HG03432 (cell line): Measurements from ENCODE around the gene UNC5C.
A peak's percentile ranks its signal among the peaks of the same experiment; 100 is the strongest.
"Not testable (repeated sequence)": the region's sequence is repeated elsewhere in the genome, so short reads cannot be mapped to it uniquely, and the experiment has no call there.

ENCODE experiments used
- ATAC-seq: cut with Tn5 transposase; IDR thresholded peaks from one replicate; pipeline ENCODE4 v1.9.1; 2021; ENCODE audit warnings: mild to moderate bottlenecking, moderate library complexity; ENCODE audit not compliant: unreplicated experiment

Gene UNC5C

GRCh38 chr4:95186666-95187065, 362.1 kb downstream of the UNC5C start:
- no peak for ATAC-seq

- no peak for ATAC-seq
Observed at GRCh38 chr4:95183656-95184408, 364.9 kb downstream of the UNC5C start.

DNA sequence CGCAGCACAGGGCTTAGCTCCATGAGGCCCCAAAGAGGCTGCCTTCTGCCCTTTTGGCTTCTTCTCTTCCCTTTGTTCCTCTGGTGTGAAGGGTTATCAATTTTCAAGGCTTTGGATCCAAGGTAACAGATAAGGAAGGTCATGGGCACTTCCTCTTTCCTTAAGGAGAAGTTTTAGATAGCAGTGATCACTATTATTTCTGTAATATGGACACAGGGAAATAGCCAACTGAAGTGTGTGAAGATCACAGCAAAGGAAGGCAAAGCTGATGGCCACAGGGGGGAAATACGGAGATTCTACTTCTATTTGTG, 366.8 kb downstream of the UNC5C start:
- ATAC-seq: no peak

DNA sequence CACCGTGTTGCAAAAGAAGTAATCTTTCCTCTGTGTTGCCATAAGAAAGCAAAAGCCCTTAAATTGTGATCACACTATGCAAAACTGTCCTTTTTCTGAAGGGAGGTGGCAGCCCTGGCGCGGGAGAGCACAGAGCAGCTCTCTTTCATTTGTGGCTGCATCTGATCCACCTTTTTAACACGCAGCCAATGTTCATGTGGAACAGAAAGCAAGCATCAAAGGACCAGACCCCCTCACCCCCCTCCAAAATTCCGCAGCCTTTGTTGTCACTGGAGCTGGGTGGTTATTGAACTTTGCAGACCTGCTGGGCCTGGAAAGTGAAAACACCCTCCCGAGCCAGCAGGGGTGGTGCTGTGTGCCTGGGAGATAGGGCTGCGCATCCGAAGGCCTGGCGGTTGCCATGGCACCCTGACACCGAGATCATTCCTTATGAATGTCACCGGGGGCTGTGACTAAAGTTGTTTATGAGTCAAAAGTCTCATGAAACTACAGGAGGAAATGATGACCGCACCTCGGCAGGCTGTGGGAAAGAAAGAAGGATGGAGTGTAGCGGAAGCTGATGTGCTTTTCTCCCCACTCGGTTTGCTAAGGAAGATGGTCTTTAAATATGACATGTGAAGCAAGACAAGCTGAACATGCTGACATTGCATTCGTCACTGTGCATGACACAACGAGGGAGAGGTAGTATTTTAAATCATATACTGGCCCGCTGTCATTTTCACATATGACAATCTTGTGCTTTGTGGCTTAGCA, 367.4 kb downstream of the UNC5C start:
- ATAC-seq: no peak

- no peak for ATAC-seq
Observed at GRCh38 chr4:95180531-95181242, 368.1 kb downstream of the UNC5C start.

GRCh38 chr4:95178938-95179337, 369.8 kb downstream of the UNC5C start:
- no peak for ATAC-seq

GRCh38 chr4:95171377-95171776, 377.4 kb downstream of the UNC5C start:
- ATAC-seq: not testable (repeated sequence)

GRCh38 chr4:95170176-95170575, 378.6 kb downstream of the UNC5C start:
- no peak for ATAC-seq

- ATAC-seq: no peak
Observed at GRCh38 chr4:95167805-95168204, 381.0 kb downstream of the UNC5C start.

GRCh38 chr4:95165926-95166524, 382.7 kb downstream of the UNC5C start:
- peak; percentile 80 for ATAC-seq

GRCh38 chr4:95162867-95163266, 385.9 kb downstream of the UNC5C start:
- ATAC-seq: no peak

DNA sequence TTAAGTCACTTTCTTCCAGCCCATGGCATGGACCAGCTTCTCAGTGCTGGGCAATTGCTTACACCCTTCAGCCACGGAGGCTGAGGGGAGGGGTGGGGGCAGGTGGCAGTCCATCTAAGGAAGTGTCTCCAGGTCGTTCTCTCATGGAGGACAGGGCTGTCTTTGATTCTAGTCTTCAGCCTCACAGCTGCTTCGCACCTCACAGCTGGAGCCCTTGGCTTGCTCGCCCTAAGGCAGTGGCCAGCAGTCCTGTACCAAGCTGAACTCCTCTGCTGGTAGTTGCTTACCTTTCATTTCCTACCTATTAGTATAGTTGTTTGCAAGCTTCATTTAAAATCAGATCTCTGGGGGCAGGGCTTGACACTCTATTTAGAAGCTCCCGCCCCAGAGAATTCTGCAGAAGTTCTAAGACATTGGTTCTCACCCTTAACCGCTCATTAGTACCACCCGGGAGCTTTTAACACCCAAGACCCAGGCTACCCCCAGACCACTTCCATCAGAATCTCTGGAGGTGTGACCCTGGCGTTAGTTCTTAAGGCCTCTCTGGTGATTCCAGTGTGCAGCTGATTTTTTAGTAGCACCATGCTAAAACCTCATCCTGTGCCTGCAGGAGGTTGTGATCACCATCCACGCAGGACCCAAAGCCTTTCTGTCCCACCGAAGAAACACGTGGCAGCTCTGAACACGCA, 386.8 kb downstream of the UNC5C start:
- ATAC-seq: no peak

GRCh38 chr4:95159384-95159783, 389.4 kb downstream of the UNC5C start:
- no peak for ATAC-seq

- ATAC-seq: no peak
Observed at GRCh38 chr4:95158626-95159025, 390.1 kb downstream of the UNC5C start.

GRCh38 chr4:95158045-95158444, 390.7 kb downstream of the UNC5C start:
- ATAC-seq: no peak

DNA sequence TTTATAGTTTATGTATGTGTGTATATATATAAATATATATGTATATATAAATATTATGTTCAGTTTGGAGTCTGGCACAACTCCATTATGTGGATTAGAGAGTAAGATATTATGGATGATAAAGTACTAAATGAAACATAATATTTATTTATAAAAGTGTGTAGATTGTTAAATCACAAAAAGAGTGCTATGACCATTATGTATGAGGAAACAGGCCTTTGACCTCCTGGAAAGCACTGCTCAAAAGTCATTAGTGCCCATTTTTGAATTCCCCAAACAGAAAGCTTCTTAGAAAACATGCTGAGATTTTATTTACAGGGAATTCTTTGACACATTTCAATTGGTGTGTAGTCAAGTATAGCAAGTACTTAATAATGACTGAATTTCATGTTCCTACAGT, 391.2 kb downstream of the UNC5C start:
- no peak for ATAC-seq

DNA sequence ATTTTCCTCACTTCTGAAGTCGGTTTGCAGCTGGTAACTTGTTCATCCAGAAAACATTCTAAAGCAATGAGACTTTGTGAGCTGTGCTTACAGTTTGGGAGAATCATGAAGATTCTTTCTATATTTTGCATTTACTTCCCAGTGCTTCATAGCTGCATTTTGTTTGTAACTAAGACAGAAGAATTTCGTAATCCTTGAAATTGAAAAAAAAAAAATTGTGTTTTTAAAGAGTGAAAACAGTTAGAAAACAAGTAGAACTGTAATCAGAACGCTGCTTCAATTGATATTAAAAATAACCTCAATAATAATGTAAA, 392.4 kb downstream of the UNC5C start:
- no peak for ATAC-seq

GRCh38 chr4:95155759-95156451, 392.9 kb downstream of the UNC5C start:
- peak; percentile 79 for ATAC-seq

DNA sequence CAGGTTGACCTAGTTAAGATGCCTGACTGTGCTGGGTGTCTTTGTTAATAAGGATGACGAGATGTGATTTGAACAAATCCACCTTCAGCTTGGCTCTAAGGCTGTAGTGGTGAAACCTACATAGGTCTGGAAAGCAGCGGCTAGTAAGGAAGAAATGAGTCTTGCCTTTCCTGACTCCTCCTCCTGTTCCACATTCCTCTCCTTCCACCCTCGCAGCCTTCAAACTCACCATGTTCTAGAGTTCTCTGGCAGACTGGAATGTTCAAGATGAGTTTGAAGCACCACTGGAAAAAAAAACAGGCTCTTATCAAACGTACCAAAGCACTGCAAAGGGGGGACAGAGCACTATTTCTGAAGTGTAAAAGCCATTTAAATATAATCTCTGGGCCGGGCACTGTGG, 395.6 kb downstream of the UNC5C start:
- ATAC-seq: no peak

DNA sequence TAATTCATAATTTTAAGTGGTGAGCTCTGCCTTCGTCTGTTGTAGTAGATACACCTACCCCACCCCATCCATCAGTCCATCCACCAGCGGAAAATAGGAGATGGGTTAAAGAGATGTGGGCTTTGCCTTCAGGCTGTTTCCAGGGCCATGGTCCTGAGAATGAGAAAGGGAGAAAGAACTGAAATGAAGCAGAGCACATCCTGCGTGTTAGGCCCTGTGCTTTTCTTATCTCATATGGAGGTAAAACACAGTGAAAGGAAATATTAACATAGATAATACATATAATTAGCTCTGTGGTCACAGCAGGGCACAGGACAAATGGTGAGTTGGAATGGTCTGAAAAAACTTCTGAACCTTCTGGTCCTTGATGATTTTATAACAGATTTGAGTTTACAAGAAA, 397.5 kb downstream of the UNC5C start:
- ATAC-seq: no peak

- ATAC-seq: no peak
Observed at GRCh38 chr4:95142932-95143331, 405.8 kb downstream of the UNC5C start.
